Central memory CD8-positive, alpha-beta T cell (primary cell): Measurements from ENCODE around the gene WDR20.
"Not testable (repeated sequence)": the region's sequence is repeated elsewhere in the genome, so short reads cannot be mapped to it uniquely, and the experiment has no call there.

Source experiments
- ATAC-seq: fragments of 150-1000 bp; cut with Tn5 transposase; replicated peaks from 2 replicates; pipeline ENCODE4 v1.10.0; 2022; ENCODE audit warnings: mild to moderate bottlenecking, moderate FRiP score, moderate number of reproducible peaks; ENCODE audit not compliant: poor library complexity, severe bottlenecking; ENCODE audit errors: extremely low read depth
- DNase-seq, 2 donors: peaks; one replicate each; pipeline ENCODE4 v3.0.0; 2021; ENCODE audit warnings: low spot score in 2 of 2
- H3K27ac Mint-ChIP-seq: one replicate; pipeline ENCODE4 v1.8.0; 2022; ENCODE audit warnings: low read depth, mild to moderate bottlenecking, moderate library complexity, mixed read lengths
- H3K27me3 Mint-ChIP-seq: one replicate; pipeline ENCODE4 v1.8.0; 2022; ENCODE audit warnings: mixed read lengths
- H3K36me3 Mint-ChIP-seq: one replicate; pipeline ENCODE4 v1.8.0; 2022; ENCODE audit warnings: mild to moderate bottlenecking, moderate library complexity, mixed read lengths; ENCODE audit not compliant: insufficient read depth
- H3K4me1 Mint-ChIP-seq: one replicate; pipeline ENCODE4 v1.8.0; 2022; ENCODE audit warnings: mixed read lengths
- H3K4me3 Mint-ChIP-seq: one replicate; pipeline ENCODE4 v1.8.0; 2022; ENCODE audit warnings: mild to moderate bottlenecking, moderate library complexity, mixed read lengths
- H3K9me3 Mint-ChIP-seq: one replicate; pipeline ENCODE4 v1.8.0; 2022; ENCODE audit warnings: mixed read lengths

The WDR20 gene

GRCh38 chr14:102159841-102160240, 20.1 kb downstream of the WDR20 start:
- Mint-ChIP-seq H3K36me3 (peaks cover 7% of the 10 kb centered on the region), H3K9me3 (no peaks in the 10 kb centered on the region), H3K4me1 (peaks cover 47% of the 10 kb centered on the region), H3K27ac (no peak overlapping the region), H3K4me3 (no peak overlapping the region), H3K27me3 (no peaks in the 10 kb centered on the region)
- DNase-seq, result no peak
- no peak for ATAC-seq

GRCh38 chr14:102162487-102162886, 22.8 kb downstream of the WDR20 start:
- Mint-ChIP-seq H3K9me3 (no peaks in the 10 kb centered on the region), H3K4me1 (peaks cover 61% of the 10 kb centered on the region), H3K4me3 (no peak overlapping the region), H3K36me3 (peaks cover 5% of the 10 kb centered on the region), H3K27ac (no peak overlapping the region), H3K27me3 (no peaks in the 10 kb centered on the region)
- DNase-seq (no peak), ATAC-seq (no peak)

- no peak overlapping the region for H3K4me3 Mint-ChIP-seq
- peak overlapping the region; percentile 9 for H3K27ac Mint-ChIP-seq
- H3K27me3 Mint-ChIP-seq, result no peaks in the 10 kb centered on the region
- peaks cover 59% of the 10 kb centered on the region for H3K4me1 Mint-ChIP-seq
- peaks cover 11% of the 10 kb centered on the region for H3K36me3 Mint-ChIP-seq
- H3K9me3 Mint-ChIP-seq, result no peaks in the 10 kb centered on the region
- no peak for DNase-seq
- ATAC-seq, result no peak
Measured at GRCh38 chr14:102164241-102164641, 24.5 kb downstream of the WDR20 start.

- Mint-ChIP-seq H3K27me3 (no peaks in the 10 kb centered on the region), H3K36me3 (peaks cover 11% of the 10 kb centered on the region)
Measured at GRCh38 chr14:102164965-102165364, 25.3 kb downstream of the WDR20 start.

GRCh38 chr14:102170061-102170460, 30.4 kb downstream of the WDR20 start:
- no peak for ATAC-seq
- no peaks in the 10 kb centered on the region for H3K9me3 Mint-ChIP-seq
- H3K27ac Mint-ChIP-seq, result no peak overlapping the region
- no peak overlapping the region for H3K4me3 Mint-ChIP-seq
- no peaks in the 10 kb centered on the region for H3K27me3 Mint-ChIP-seq
- peaks cover 12% of the 10 kb centered on the region for H3K36me3 Mint-ChIP-seq
- DNase-seq, result no peak
- peaks cover 52% of the 10 kb centered on the region for H3K4me1 Mint-ChIP-seq

More at GRCh38 chr14:102164965-102165364, 25.3 kb downstream of the WDR20 start:
- H3K4me3 Mint-ChIP-seq, result no peak overlapping the region
- peak overlapping the region; percentile 9 for H3K27ac Mint-ChIP-seq
- ATAC-seq (no peak), DNase-seq (no peak)
- peaks cover 64% of the 10 kb centered on the region for H3K4me1 Mint-ChIP-seq
- H3K9me3 Mint-ChIP-seq, result no peaks in the 10 kb centered on the region

- ATAC-seq (no peak), DNase-seq (no peak)
- Mint-ChIP-seq H3K36me3 (peaks cover 14% of the 10 kb centered on the region), H3K9me3 (no peaks in the 10 kb centered on the region), H3K4me3 (no peak overlapping the region), H3K4me1 (peaks cover 55% of the 10 kb centered on the region), H3K27me3 (no peaks in the 10 kb centered on the region), H3K27ac (peak overlapping the region; percentile 58)
Measured at GRCh38 chr14:102171173-102172020, 31.7 kb downstream of the WDR20 start.

- peaks cover 55% of the 10 kb centered on the region for H3K4me1 Mint-ChIP-seq
- not testable (repeated sequence) for ATAC-seq, H3K27me3 Mint-ChIP-seq, H3K27ac Mint-ChIP-seq, DNase-seq, H3K4me3 Mint-ChIP-seq, H3K9me3 Mint-ChIP-seq
- H3K36me3 Mint-ChIP-seq, result peaks cover 16% of the 10 kb centered on the region
Measured at GRCh38 chr14:102172021-102172272, 32.2 kb downstream of the WDR20 start.

- H3K4me1 Mint-ChIP-seq, result peaks cover 53% of the 10 kb centered on the region
- not testable (repeated sequence) for H3K4me3 Mint-ChIP-seq, H3K9me3 Mint-ChIP-seq, H3K27ac Mint-ChIP-seq, ATAC-seq, H3K27me3 Mint-ChIP-seq, DNase-seq
- peaks cover 14% of the 10 kb centered on the region for H3K36me3 Mint-ChIP-seq
Measured at GRCh38 chr14:102172721-102173120, 33.0 kb downstream of the WDR20 start.

GRCh38 chr14:102177161-102177560, 37.5 kb downstream of the WDR20 start:
- Mint-ChIP-seq H3K4me1 (peaks cover 51% of the 10 kb centered on the region), H3K27ac (no peak overlapping the region), H3K36me3 (peaks cover 12% of the 10 kb centered on the region), H3K4me3 (no peak overlapping the region), H3K27me3 (no peaks in the 10 kb centered on the region), H3K9me3 (no peaks in the 10 kb centered on the region)
- no peak for ATAC-seq
- no peak for DNase-seq

- DNase-seq, result no peak
- Mint-ChIP-seq H3K9me3 (no peaks in the 10 kb centered on the region), H3K4me3 (no peak overlapping the region), H3K36me3 (peaks cover 10% of the 10 kb centered on the region), H3K27ac (no peak overlapping the region), H3K4me1 (peaks cover 60% of the 10 kb centered on the region), H3K27me3 (no peaks in the 10 kb centered on the region)
- no peak for ATAC-seq
Measured at GRCh38 chr14:102178806-102179205, 39.1 kb downstream of the WDR20 start.

- peak overlapping the region; percentile 46 for H3K27ac Mint-ChIP-seq
- H3K9me3 Mint-ChIP-seq, result no peaks in the 10 kb centered on the region
- H3K4me3 Mint-ChIP-seq, result no peak overlapping the region
Measured at GRCh38 chr14:102180248-102180998, 40.7 kb downstream of the WDR20 start.

GRCh38 chr14:102181187-102181586, 41.5 kb downstream of the WDR20 start:
- DNase-seq, result no peak
- Mint-ChIP-seq H3K36me3 (peaks cover 6% of the 10 kb centered on the region), H3K4me1 (peaks cover 51% of the 10 kb centered on the region), H3K9me3 (no peaks in the 10 kb centered on the region), H3K4me3 (no peak overlapping the region), H3K27ac (peak overlapping the region; percentile 46), H3K27me3 (no peaks in the 10 kb centered on the region)
- ATAC-seq, result no peak

More at GRCh38 chr14:102180248-102180998, 40.7 kb downstream of the WDR20 start:
- peaks cover 6% of the 10 kb centered on the region for H3K36me3 Mint-ChIP-seq
- peaks cover 53% of the 10 kb centered on the region for H3K4me1 Mint-ChIP-seq
- no peak for ATAC-seq
- no peaks in the 10 kb centered on the region for H3K27me3 Mint-ChIP-seq
- no peak for DNase-seq

- Mint-ChIP-seq H3K9me3 (no peaks in the 10 kb centered on the region), H3K27ac (no peak overlapping the region), H3K36me3 (peaks cover 6% of the 10 kb centered on the region), H3K4me1 (peaks cover 48% of the 10 kb centered on the region), H3K4me3 (no peak overlapping the region), H3K27me3 (no peaks in the 10 kb centered on the region)
- ATAC-seq (no peak), DNase-seq (no peak)
Measured at GRCh38 chr14:102182190-102182589, 42.5 kb downstream of the WDR20 start.
